ENCODE measurements around the gene RASSF5.
A peak's percentile ranks its signal among the peaks of the same experiment; 100 is the strongest.

RASSF5 gene

DNA sequence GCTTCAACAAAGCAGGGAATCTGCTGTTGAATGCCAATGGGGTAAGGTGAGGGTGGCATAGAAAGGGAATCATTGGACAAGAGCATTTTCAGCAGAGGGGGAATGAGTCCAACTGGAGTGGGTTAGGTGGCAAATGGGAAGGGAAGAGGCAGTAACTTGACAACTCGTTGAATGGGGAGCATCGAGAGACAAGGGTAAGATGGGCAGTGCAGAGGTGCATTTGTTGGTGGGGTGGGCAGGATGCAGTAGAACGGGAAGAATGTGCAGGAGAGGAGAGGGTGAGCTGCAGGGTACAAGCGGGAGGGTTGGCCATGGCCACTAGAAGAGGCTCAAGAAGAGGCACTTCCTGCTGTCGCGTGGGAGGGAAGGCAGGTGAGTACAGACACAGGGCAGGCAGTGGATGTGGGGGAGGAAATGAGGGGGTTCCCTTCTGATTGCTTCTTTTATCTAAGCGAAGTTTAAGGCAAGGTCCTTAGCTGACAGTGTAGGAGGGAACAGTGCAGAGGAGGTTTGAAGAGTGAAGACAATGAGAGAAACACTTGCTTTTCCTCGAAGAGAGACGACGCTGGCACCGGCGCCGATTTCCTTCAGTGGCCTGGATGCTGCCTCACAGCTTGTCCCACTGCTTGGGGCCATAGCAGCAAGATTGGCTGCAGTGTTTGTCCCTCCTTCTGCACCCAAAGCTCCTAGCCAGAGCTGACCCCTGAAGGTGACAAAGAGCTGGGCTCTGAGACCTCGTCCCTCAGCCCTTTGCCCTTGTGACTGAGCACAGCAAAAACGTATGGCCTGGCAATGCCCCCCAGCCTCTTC, 40.3 kb upstream of the RASSF5 start:
- no peak for DNase-seq (ENCODE audit: insufficient read length, low spot score)
- no peak for FAIRE-seq
- TF ChIP-seq POLR2A (IDR thresholded peaks at IDR 0.05; ENCODE audit: low read depth, low read length) = no peak

DNA sequence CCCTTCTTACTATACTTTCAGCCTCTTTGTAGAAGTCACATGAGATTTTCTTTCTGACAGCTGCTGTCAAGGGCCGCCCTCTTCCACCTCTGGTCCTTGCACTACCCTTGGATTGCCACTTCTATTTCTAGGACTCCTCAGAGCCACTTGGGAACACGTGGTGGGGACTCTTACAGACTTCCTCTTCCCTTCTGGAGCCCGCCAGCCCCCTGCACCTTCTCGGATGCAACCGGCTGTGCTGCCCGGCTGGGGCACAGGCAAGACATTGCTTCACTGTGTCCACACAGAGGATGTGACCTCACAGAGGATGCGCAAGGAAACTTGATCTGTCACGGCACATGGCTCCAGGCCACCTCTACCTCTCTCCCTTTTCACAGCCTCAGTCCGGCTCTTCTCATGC, 39.4 kb upstream of the RASSF5 start:
- FAIRE-seq = peak; percentile 76
- no peak for DNase-seq (ENCODE audit: insufficient read length, low spot score)
- TF ChIP-seq TAF1 (IDR thresholded peaks at IDR 0.05; ENCODE audit: low read depth, low read length) = no peak
- peak; percentile 1; the same call in 1 of the 2 replicates for TF ChIP-seq SPI1 (IDR thresholded peaks at IDR 0.05; ENCODE audit: low read depth, low read length)

DNA sequence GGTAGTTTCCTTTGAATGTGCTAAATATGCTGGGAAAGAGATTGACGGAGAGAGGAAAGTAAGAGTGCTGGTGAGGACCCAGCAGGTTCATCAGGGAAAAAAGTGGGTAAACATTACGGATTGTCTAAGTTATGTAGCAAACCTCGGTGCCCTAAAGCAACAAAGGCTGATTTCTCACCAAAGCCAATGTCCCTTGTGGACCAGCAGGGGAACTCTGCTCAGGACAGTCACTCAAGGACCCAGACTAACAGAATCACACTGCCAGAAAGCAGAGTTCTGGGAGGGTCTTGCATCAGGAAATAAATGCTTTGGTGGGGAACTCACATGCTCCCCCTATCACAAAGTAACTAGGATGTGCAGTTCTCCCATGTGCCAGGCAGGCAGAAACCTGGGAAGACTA, 38.8 kb upstream of the RASSF5 start:
- FAIRE-seq (no peak), DNase-seq (ENCODE audit: insufficient read length, low spot score) (no peak)
- TF ChIP-seq POU2F2 (IDR thresholded peaks at IDR 0.05; ENCODE audit: low read depth, low read length) (no peak), POLR2AphosphoS5 (IDR thresholded peaks at IDR 0.05; ENCODE audit: low read depth, low read length) (no peak), PAX5 (IDR thresholded peaks at IDR 0.05; ENCODE audit: insufficient read depth, low read length, severe bottlenecking) (no peak), POLR2A (IDR thresholded peaks at IDR 0.05; ENCODE audit: low read depth, low read length) (no peak), SPI1 (IDR thresholded peaks at IDR 0.05; ENCODE audit: low read depth, low read length) (no peak), TAF1 (IDR thresholded peaks at IDR 0.05; ENCODE audit: low read depth, low read length) (no peak)

DNA sequence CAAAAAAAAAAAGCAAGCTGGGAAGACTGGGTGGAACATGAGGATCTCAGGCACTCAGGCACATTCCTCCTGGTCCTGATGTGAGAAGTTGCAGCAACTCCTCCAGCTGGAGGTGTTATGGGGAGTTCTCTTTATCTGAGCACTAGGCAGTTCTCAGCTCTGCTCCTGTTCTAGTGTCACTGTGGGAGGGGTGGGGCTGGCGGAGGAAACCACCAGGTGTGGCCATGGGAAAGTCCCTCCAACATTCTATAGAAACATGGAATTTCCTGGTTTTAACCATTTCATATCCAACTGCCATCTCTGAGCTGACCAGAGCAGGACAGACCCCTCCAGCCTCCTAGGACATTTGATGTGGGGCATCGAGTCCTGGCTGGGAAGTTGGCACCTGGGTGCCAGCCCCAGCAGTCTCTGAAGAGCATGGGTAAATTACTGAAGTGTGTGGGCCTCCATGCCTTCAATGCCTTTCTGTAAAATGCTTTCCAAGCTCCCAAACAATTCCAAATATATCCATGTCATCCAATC, 37.9 kb upstream of the RASSF5 start:
- no peak for TF ChIP-seq TAF1 (IDR thresholded peaks at IDR 0.05; ENCODE audit: low read depth, low read length)
- no peak for TF ChIP-seq POLR2AphosphoS5 (IDR thresholded peaks at IDR 0.05; ENCODE audit: low read depth, low read length)
- no peak for FAIRE-seq
- no peak for DNase-seq (ENCODE audit: insufficient read length, low spot score)

DNA sequence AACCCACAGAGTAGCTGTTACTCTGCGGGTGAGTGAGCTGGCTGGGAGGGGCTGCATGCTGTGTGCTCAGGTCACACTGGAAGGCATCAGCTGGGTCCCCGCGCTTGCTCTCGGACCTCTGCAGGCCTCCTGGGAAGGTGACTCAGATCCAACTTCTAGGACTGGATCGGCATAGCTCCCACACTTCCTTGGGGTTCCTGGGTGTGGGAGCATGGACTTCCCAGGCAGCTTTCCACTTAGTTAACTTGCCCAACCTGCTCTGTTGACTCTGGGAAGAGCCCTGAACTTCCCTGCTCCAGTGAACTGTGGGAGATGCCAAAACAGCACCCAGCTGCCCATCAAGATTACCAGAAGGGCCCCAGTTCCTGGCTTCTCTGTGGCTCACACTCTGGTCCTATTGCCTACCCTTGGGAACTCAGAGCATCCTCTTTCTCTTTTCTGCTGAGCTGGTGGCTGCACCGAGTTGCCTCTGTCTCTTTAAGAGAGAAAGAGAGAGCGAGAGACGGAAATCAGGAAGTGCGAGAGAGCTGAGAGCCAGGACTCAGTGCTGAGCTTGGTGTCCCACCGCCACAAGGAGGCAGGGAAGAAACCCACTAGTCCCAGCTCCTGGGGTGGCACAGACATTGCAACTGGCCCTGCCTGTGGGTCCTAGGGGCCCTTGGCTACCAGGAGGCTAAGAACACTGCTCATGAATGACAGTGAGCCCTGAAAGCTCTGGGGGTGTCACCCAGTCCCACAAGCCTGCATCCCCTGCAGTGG, 37.2 kb upstream of the RASSF5 start, which contains the start of gene IKBKE:
Gene IKBKE, plus strand, starts transcription at position 544 of the 759 bp plus-strand sequence. CDS start 2,752 bp downstream, outside the sequence.
- FAIRE-seq (peak; percentile 13), DNase-seq (ENCODE audit: insufficient read length, low spot score) (peak; percentile 64)
- peak; percentile 91 for TF ChIP-seq SPI1 (IDR thresholded peaks at IDR 0.05; ENCODE audit: low read depth, low read length)
- TF ChIP-seq POLR2AphosphoS5 (IDR thresholded peaks at IDR 0.05; ENCODE audit: low read depth, low read length) = no peak; the same call in 1 of the 2 replicates

DNA sequence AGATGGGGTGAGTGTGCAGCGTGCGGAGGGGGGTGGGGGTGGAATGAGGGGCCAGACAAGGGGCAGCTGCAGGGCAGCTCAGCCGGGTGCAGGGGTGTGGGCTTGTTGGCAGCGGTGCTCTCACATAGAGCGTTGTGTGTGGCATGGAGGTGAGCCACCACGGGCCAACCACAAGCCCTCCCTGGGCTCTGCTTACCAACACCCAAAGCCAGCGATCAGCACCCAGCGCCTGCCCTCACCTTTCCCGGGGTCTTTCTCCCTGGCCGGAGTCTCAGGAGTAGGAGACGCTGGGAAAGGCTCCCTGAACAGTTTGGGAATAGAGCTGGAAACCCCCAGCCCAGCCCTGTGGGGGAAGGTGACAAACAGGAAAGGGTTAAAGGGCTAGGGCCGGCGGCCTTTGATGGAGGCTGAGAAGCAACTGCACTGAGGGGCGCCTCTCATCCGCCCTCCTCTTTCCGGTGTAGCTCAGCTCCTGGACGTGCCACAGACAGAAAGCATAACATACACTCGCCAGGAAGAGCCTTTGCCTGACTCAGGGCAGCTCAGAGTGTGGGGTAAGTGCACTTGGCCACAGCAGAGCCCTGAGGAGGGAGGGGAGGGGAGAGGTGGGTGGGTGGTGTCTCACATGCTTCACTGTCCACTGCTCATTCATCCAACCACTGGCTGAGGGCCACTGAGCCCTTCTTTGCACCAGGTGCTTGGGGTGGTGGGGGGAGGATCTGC, 36.5 kb upstream of the RASSF5 start:
- FAIRE-seq = peak; percentile 83
- TF ChIP-seq PAX5 (IDR thresholded peaks at IDR 0.05; ENCODE audit: insufficient read depth, low read length, severe bottlenecking) = no peak
- peak; percentile 23; the same call in 1 of the 2 replicates for TF ChIP-seq TAF1 (IDR thresholded peaks at IDR 0.05; ENCODE audit: low read depth, low read length)
- peak; percentile 70; the same call in 1 of the 2 replicates for TF ChIP-seq POLR2A (IDR thresholded peaks at IDR 0.05; ENCODE audit: low read depth, low read length)
- TF ChIP-seq SPI1 (IDR thresholded peaks at IDR 0.05; ENCODE audit: low read depth, low read length) = no peak
- no peak for TF ChIP-seq POU2F2 (IDR thresholded peaks at IDR 0.05; ENCODE audit: low read depth, low read length)
- peak; percentile 50; the same call in 1 of the 2 replicates for TF ChIP-seq POLR2AphosphoS5 (IDR thresholded peaks at IDR 0.05; ENCODE audit: low read depth, low read length)
- DNase-seq (ENCODE audit: insufficient read length, low spot score) = peak; percentile 42

DNA sequence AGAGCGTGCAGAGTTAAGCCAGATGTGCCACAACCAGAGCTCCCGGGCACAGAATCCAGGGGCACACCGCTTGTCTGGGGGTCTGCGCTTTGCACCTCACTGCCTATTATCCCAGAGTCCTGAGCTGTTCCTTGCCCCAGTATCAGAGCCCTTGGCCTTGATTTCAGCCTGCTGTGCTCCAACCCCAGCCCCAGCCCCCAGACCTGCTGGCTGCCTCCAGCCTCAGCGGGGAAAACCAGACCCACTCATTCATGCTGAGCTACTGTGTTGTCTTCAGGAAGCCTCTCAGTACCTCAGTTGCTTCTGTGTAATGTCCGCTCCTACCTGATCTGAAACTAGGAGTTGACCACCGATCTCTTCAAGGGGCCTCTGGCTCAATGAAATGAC, 35.9 kb upstream of the RASSF5 start:
- FAIRE-seq = no peak
- no peak for DNase-seq (ENCODE audit: insufficient read length, low spot score)
- TF ChIP-seq POLR2AphosphoS5 (IDR thresholded peaks at IDR 0.05; ENCODE audit: low read depth, low read length) (no peak), PAX5 (IDR thresholded peaks at IDR 0.05; ENCODE audit: insufficient read depth, low read length, severe bottlenecking) (no peak), POLR2A (IDR thresholded peaks at IDR 0.05; ENCODE audit: low read depth, low read length) (0 out of 2 replicates have a peak, but pooled peaks have one; percentile 5), TAF1 (IDR thresholded peaks at IDR 0.05; ENCODE audit: low read depth, low read length) (no peak), SPI1 (IDR thresholded peaks at IDR 0.05; ENCODE audit: low read depth, low read length) (no peak), POU2F2 (IDR thresholded peaks at IDR 0.05; ENCODE audit: low read depth, low read length) (no peak)

DNA sequence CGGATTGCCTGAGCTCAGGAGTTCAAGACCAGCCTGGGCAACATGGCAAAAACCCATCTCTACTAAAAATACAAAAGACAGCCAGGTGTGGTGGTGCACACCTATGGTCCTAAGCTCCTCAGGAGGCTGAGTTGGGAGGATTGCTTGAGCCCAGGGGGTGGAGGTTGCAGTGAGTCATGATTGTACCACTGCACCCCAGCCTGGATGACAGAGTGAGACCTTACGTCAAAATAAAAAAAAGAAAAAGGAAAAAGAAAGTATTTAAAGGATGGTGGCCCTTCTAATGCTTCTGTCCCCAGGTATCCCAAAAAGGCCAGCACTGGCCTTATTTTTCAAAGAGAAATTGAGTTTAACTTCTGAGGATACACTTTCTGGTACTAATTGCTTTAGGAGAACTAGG, 35.3 kb upstream of the RASSF5 start:
- TF ChIP-seq SPI1 (IDR thresholded peaks at IDR 0.05; ENCODE audit: low read depth, low read length) = no peak
- TF ChIP-seq PAX5 (IDR thresholded peaks at IDR 0.05; ENCODE audit: insufficient read depth, low read length, severe bottlenecking) = no peak
- TF ChIP-seq POU2F2 (IDR thresholded peaks at IDR 0.05; ENCODE audit: low read depth, low read length) = no peak
- TF ChIP-seq POLR2AphosphoS5 (IDR thresholded peaks at IDR 0.05; ENCODE audit: low read depth, low read length) = no peak
- TF ChIP-seq POLR2A (IDR thresholded peaks at IDR 0.05; ENCODE audit: low read depth, low read length) = no peak
- TF ChIP-seq TAF1 (IDR thresholded peaks at IDR 0.05; ENCODE audit: low read depth, low read length) = no peak
- DNase-seq (ENCODE audit: insufficient read length, low spot score) = no peak
- no peak for FAIRE-seq

GRCh38 chr1:206472454-206472853, 34.9 kb upstream of the RASSF5 start:
- FAIRE-seq = no peak
- TF ChIP-seq PAX5 (IDR thresholded peaks at IDR 0.05; ENCODE audit: insufficient read depth, low read length, severe bottlenecking) (no peak), POLR2A (IDR thresholded peaks at IDR 0.05; ENCODE audit: low read depth, low read length) (no peak), SPI1 (IDR thresholded peaks at IDR 0.05; ENCODE audit: low read depth, low read length) (no peak), POLR2AphosphoS5 (IDR thresholded peaks at IDR 0.05; ENCODE audit: low read depth, low read length) (no peak), TAF1 (IDR thresholded peaks at IDR 0.05; ENCODE audit: low read depth, low read length) (no peak), POU2F2 (IDR thresholded peaks at IDR 0.05; ENCODE audit: low read depth, low read length) (no peak)
- DNase-seq (ENCODE audit: insufficient read length, low spot score) = no peak

Measured in GM12891 (cell line).